Neutrophil (primary cell): ENCODE measurements around the gene THRB.

ENCODE experiments used
- H3K27ac ChIP-seq: fragments of 200-600 bp; sonication (generic); 2 replicates; pipeline ENCODE4 v1.5.1; 2016; ENCODE audit warnings: mild to moderate bottlenecking, moderate library complexity
- H3K27me3 ChIP-seq: fragments of 200-600 bp; sonication (generic); 2 replicates; pipeline ENCODE4 v1.6.0; 2016; ENCODE audit warnings: mild to moderate bottlenecking
- H3K36me3 ChIP-seq: fragments of 200-600 bp; sonication (generic); 2 replicates; pipeline ENCODE4 v1.5.1; 2017
- H3K4me1 ChIP-seq, 2 experiments: fragments of 200-600 bp in 1 of 2; sonication (generic) in 1 of 2; 1 replicate in 1 of 2; 2 replicates in 1 of 2; pipeline versions ENCODE4 v1.5.1 to v1.6.1; 2013 to 2016; ENCODE audit warnings: low read depth in 1 of 2, low read length in 1 of 2, mild to moderate bottlenecking in 1 of 2, moderate library complexity in 1 of 2; ENCODE audit not compliant: control insufficient read depth in 1 of 2, insufficient read depth in 1 of 2
- H3K4me3 ChIP-seq, 2 experiments: fragments of 200-600 bp in 1 of 2; sonication (generic) in 1 of 2; 1 replicate in 1 of 2; 2 replicates in 1 of 2; pipeline ENCODE4 v1.5.1; 2013 to 2016; ENCODE audit warnings: low read depth in 1 of 2, low read length in 1 of 2, mild to moderate bottlenecking in 1 of 2, moderate library complexity in 1 of 2
- H3K9me3 ChIP-seq: fragments of 200-600 bp; sonication (generic); 2 replicates; pipeline ENCODE4 v1.5.1; 2016
- CTCF ChIP-seq: fragments of 200-600 bp; sonication (generic); IDR thresholded peaks from 2 replicates; pipeline ENCODE4 v1.5.1; 2016; ENCODE audit warnings: antibody characterized with exemption

THRB gene

GRCh38 chr3:24133436-24133835 lies 361.2 kb downstream of the THRB start:
- Histone ChIP-seq H3K4me1 (no peaks in the 10 kb centered on the region), H3K27me3 (no peaks in the 10 kb centered on the region), H3K27ac (no peak overlapping the region), H3K9me3 (no peaks in the 10 kb centered on the region), H3K36me3 (no peaks in the 10 kb centered on the region), H3K4me3 (no peak overlapping the region)
- no peak for TF ChIP-seq CTCF

GRCh38 chr3:24129549-24129948 lies 365.1 kb downstream of the THRB start:
- Histone ChIP-seq H3K9me3 (no peaks in the 10 kb centered on the region), H3K4me1 (no peaks in the 10 kb centered on the region), H3K4me3 (no peak overlapping the region), H3K27ac (no peak overlapping the region), H3K36me3 (no peaks in the 10 kb centered on the region), H3K27me3 (no peaks in the 10 kb centered on the region)
- TF ChIP-seq CTCF: no peak

- Histone ChIP-seq H3K36me3 (no peaks in the 10 kb centered on the region), H3K27ac (no peak overlapping the region), H3K4me1 (no peaks in the 10 kb centered on the region), H3K9me3 (no peaks in the 10 kb centered on the region), H3K27me3 (no peaks in the 10 kb centered on the region), H3K4me3 (no peak overlapping the region)
- TF ChIP-seq CTCF: no peak
Measured at GRCh38 chr3:24128199-24129005, 366.2 kb downstream of the THRB start.

- H3K4me1 ChIP-seq: no peaks in the 10 kb centered on the region
- H3K27me3 ChIP-seq: no peaks in the 10 kb centered on the region
- H3K36me3 ChIP-seq: no peaks in the 10 kb centered on the region
- H3K4me3 ChIP-seq: no peak overlapping the region
- no peak for TF ChIP-seq CTCF
- no peak overlapping the region for H3K27ac ChIP-seq
- no peaks in the 10 kb centered on the region for H3K9me3 ChIP-seq
Measured at GRCh38 chr3:24123596-24123995, 371.1 kb downstream of the THRB start.

GRCh38 chr3:24120434-24120833 lies 374.2 kb downstream of the THRB start:
- H3K9me3 ChIP-seq: no peaks in the 10 kb centered on the region
- H3K4me3 ChIP-seq: no peak overlapping the region
- H3K36me3 ChIP-seq: no peaks in the 10 kb centered on the region
- no peak for TF ChIP-seq CTCF
- H3K4me1 ChIP-seq: no peaks in the 10 kb centered on the region
- no peaks in the 10 kb centered on the region for H3K27me3 ChIP-seq
- H3K27ac ChIP-seq: no peak overlapping the region
